ENCODE data around the gene DHDH.

- no peak for TF ChIP-seq ZNF274 (IDR thresholded peaks at IDR 0.05; ENCODE audit: low read depth, low read length)
- no peak for TF ChIP-seq SUZ12 (IDR thresholded peaks at IDR 0.05; ENCODE audit: extremely low read depth, insufficient read depth, insufficient read length)
Observed at GRCh38 chr19:48966541-48967345, 33.2 kb downstream of the DHDH start.
